ENCODE data around the gene NRAP. TPM values are rescaled to one million over a fixed set of nuclear protein-coding genes. Genes with fewer than 3 reads are reported as not detected.

Gene NRAP
- total RNA-seq, 1 donor from 2014 or later, result not detected

GRCh38 chr10:113549856-113550255 lies 114.0 kb downstream of the NRAP start:
- DNase-seq (ENCODE audit: extremely low spot score, unreplicated experiment), result no peak
- Mint-ChIP-seq H3K4me1 (ENCODE audit: unreplicated experiment) (peaks cover 8% of the 10 kb centered on the region), H3K4me3 (ENCODE audit: unreplicated experiment) (no peak overlapping the region), H3K9me3 (ENCODE audit: unreplicated experiment) (peaks cover 6% of the 10 kb centered on the region), H3K27me3 (ENCODE audit: unreplicated experiment) (peaks cover 3% of the 10 kb centered on the region), H3K27ac (ENCODE audit: unreplicated experiment) (peak overlapping the region; percentile 5), H3K36me3 (ENCODE audit: unreplicated experiment) (no peaks in the 10 kb centered on the region)
- no peak for TF ChIP-seq CTCF (IDR thresholded peaks at IDR 0.05)

GRCh38 chr10:113547426-113547825 lies 116.4 kb downstream of the NRAP start:
- H3K36me3 Mint-ChIP-seq (ENCODE audit: unreplicated experiment), result no peaks in the 10 kb centered on the region
- H3K9me3 Mint-ChIP-seq (ENCODE audit: unreplicated experiment), result peaks cover 6% of the 10 kb centered on the region
- no peak for DNase-seq (ENCODE audit: extremely low spot score, unreplicated experiment)
- no peak overlapping the region for H3K27ac Mint-ChIP-seq (ENCODE audit: unreplicated experiment)
- H3K4me3 Mint-ChIP-seq (ENCODE audit: unreplicated experiment), result no peak overlapping the region
- H3K27me3 Mint-ChIP-seq (ENCODE audit: unreplicated experiment), result peaks cover 8% of the 10 kb centered on the region
- peaks cover 8% of the 10 kb centered on the region for H3K4me1 Mint-ChIP-seq (ENCODE audit: unreplicated experiment)
- TF ChIP-seq CTCF (IDR thresholded peaks at IDR 0.05), result no peak

GRCh38 chr10:113544392-113544791 lies 119.4 kb downstream of the NRAP start:
- peaks cover 8% of the 10 kb centered on the region for H3K27me3 Mint-ChIP-seq (ENCODE audit: unreplicated experiment)
- peaks cover 2% of the 10 kb centered on the region for H3K4me1 Mint-ChIP-seq (ENCODE audit: unreplicated experiment)
- DNase-seq (ENCODE audit: extremely low spot score, unreplicated experiment), result no peak
- no peaks in the 10 kb centered on the region for H3K36me3 Mint-ChIP-seq (ENCODE audit: unreplicated experiment)
- no peak overlapping the region for H3K27ac Mint-ChIP-seq (ENCODE audit: unreplicated experiment)
- H3K9me3 Mint-ChIP-seq (ENCODE audit: unreplicated experiment), result no peaks in the 10 kb centered on the region
- H3K4me3 Mint-ChIP-seq (ENCODE audit: unreplicated experiment), result no peak overlapping the region
- no peak for TF ChIP-seq CTCF (IDR thresholded peaks at IDR 0.05)

GRCh38 chr10:113543107-113543955 lies 120.5 kb downstream of the NRAP start:
- Mint-ChIP-seq H3K4me3 (ENCODE audit: unreplicated experiment) (no peak overlapping the region), H3K27ac (ENCODE audit: unreplicated experiment) (no peak overlapping the region), H3K9me3 (ENCODE audit: unreplicated experiment) (no peaks in the 10 kb centered on the region), H3K36me3 (ENCODE audit: unreplicated experiment) (no peaks in the 10 kb centered on the region), H3K4me1 (ENCODE audit: unreplicated experiment) (peaks cover 2% of the 10 kb centered on the region), H3K27me3 (ENCODE audit: unreplicated experiment) (peaks cover 8% of the 10 kb centered on the region)
- DNase-seq (ENCODE audit: extremely low spot score, unreplicated experiment), result no peak
- TF ChIP-seq CTCF (IDR thresholded peaks at IDR 0.05), result no peak

GRCh38 chr10:113541549-113541927 lies 122.3 kb downstream of the NRAP start:
- Mint-ChIP-seq H3K27me3 (ENCODE audit: unreplicated experiment) (peaks cover 7% of the 10 kb centered on the region), H3K36me3 (ENCODE audit: unreplicated experiment) (no peaks in the 10 kb centered on the region), H3K4me3 (ENCODE audit: unreplicated experiment) (no peak overlapping the region), H3K27ac (ENCODE audit: unreplicated experiment) (no peak overlapping the region), H3K9me3 (ENCODE audit: unreplicated experiment) (no peaks in the 10 kb centered on the region), H3K4me1 (ENCODE audit: unreplicated experiment) (peaks cover 3% of the 10 kb centered on the region)
- DNase-seq (ENCODE audit: extremely low spot score, unreplicated experiment), result no peak
- TF ChIP-seq CTCF (IDR thresholded peaks at IDR 0.05), result no peak

Data from osteocyte (in vitro differentiated cells).